GM19099 (cell line): ENCODE measurements around the gene STX7.

Experiments used
- POLR2A ChIP-seq: IDR thresholded peaks from 3 replicates; pipeline ENCODE4 v1.6.1; 2011; ENCODE audit warnings: low read depth; ENCODE audit not compliant: insufficient read length; ENCODE audit errors: extremely low read depth

Gene STX7

GRCh38 chr6:132405143-132405915 is 107.6 kb downstream of the STX7 start:
- TF ChIP-seq POLR2A = no peak

GRCh38 chr6:132404736-132405135 is 108.2 kb downstream of the STX7 start:
- TF ChIP-seq POLR2A = no peak

GRCh38 chr6:132404330-132404729 is 108.6 kb downstream of the STX7 start:
- no peak for TF ChIP-seq POLR2A

- no peak for TF ChIP-seq POLR2A
These were observed 111.2 kb downstream of the STX7 start for GRCh38 chr6:132401618-132402285.

GRCh38 chr6:132400883-132401617 is 111.9 kb downstream of the STX7 start, which contains the start of gene MOXD1:
MOXD1 (minus strand) TSS chr6:132401475; CDS start chr6:132401426, 49 bp downstream.
- TF ChIP-seq POLR2A = no peak

GRCh38 chr6:132400555-132400882 is 112.4 kb downstream of the STX7 start:
- TF ChIP-seq POLR2A = no peak

GRCh38 chr6:132399376-132400074 is 113.4 kb downstream of the STX7 start:
- TF ChIP-seq POLR2A = no peak
